GM18870 (cell line): ENCODE measurements around the gene RTN1.

ENCODE experiments used
- ATAC-seq: cut with Tn5 transposase; IDR thresholded peaks from one replicate; pipeline ENCODE4 v1.9.1; 2021; ENCODE audit warnings: moderate library complexity; ENCODE audit not compliant: unreplicated experiment

Gene RTN1

DNA sequence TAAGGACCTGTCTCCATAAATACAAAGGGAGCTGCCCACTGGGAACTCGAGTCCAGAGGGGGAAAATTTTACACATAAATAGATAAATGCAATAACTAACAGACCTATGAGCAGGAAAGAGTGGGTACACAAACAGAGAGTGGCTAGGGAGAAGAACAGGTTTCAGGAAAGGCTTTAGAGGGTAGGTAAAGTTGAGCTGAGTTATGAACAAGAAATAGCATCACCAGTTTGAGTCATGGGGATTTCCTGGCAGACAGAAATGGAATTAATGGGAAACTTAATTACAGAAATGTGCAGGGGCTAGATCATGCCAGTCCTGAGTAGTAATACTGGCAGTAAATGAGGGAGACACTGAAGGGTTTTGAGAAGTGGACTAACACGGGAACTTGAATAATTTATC is 236.0 kb downstream of the RTN1 start:
- peak; percentile 33 for ATAC-seq

GRCh38 chr14:59633486-59633885 is 237.1 kb downstream of the RTN1 start:
- ATAC-seq, result no peak

DNA sequence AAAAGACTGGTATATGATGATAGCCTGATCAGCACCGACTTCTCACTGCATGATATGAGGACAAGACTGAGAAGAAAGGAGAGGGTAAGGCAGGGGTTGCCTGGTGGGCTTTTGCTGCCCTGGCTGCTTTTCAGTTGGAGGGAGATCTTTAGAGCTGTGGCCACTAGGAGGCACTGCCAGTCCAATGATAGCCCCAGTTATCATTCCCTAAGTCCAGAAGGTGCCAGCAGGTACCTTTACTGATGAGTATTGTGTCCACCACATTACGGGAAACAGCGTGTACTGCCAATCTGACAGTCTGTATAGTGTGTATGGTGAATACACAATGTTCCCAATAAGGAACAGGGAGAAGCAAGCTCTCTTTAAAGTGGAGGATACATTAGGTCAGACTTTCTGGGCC is 238.2 kb downstream of the RTN1 start:
- ATAC-seq, result no peak

DNA sequence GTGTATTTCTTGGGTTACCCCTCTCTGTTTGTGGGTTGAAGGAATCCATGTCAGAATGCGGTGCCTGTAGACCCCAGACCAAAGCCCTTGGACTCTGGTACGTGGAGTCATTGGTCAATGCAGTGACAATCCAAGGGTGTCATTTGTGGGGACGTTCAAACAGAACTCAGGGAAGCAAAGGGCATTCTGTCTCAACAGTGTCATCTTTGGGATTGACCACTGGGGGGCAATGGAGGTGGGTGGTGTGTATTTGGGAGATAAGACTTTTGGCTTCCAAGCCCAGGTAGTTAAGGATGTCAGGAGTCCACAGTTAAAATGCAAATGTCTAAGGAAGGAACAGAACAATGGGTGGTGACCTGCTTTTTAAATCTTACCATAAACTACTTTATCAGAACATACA is 239.3 kb downstream of the RTN1 start:
- no peak for ATAC-seq

DNA sequence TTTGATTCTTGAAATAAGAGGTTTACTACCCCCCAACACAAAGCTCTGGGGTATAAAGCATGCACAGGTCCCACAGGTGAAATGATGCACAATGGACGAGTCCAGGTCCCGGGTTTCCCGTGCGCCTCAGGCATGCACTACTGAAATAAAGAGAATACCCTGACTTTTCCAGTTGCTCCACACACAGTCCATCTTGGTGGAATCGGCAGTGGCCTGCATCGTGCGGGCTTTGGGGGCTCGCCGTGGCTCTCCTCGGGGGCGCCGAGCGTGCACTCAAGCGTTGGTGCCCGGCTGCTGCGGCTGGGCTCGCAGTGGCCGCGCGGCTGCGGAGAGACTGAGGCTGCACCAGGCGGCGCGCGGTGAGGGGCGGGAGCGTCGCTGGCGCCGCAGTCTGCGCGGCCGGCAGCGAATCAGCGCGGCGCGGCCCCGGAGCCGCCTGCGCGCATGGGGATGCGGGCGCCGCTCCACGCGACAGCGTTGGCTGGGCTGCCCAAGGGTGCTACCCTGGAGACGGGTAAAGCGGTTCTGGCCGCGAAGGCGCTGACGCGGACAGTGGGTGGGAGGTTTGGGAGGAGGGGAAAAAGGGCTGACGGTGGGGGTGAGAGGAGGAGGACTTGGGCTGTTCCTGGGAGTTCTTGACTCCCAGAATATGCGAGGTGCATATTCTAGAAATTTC is 240.2 kb downstream of the RTN1 start:
- ATAC-seq, result no peak

DNA sequence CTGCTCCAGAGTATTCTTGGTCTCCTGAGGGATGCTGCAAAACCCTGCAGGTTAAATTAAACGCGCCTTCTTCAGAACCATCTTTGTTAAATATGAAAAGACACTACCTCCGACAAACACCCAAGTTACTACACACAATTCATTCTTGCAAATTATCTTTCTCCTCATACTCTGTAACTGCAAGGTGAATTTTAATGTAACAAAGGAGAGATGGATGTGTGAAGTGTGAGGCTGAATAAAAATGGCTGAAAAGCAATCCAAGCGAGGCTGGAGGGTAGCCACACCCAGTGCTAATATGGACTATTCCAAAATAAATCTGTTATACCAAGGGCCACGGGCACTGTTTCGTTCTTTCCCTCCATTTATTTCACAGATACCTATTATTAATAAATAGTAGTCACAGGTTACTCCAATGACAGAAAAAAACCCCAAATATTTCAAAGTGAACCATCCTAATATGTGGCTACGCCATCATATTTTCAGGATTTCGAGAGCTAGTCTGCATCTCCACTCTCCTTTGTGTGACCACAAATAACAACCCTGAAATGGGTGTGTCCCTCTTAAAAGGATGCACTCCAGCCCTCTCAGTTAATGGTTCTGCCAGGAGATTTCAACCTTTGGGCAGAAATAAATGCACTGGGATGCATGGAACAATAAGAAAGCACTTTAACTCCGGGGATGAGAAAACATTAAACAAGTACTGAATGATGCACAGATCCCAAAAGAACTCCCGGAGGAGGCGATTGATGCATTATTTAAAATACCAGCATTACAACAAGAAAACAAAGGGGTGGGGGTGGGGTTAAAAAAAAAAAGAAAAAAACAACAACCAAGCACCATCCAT is 240.9 kb downstream of the RTN1 start:
- ATAC-seq, result no peak

DNA sequence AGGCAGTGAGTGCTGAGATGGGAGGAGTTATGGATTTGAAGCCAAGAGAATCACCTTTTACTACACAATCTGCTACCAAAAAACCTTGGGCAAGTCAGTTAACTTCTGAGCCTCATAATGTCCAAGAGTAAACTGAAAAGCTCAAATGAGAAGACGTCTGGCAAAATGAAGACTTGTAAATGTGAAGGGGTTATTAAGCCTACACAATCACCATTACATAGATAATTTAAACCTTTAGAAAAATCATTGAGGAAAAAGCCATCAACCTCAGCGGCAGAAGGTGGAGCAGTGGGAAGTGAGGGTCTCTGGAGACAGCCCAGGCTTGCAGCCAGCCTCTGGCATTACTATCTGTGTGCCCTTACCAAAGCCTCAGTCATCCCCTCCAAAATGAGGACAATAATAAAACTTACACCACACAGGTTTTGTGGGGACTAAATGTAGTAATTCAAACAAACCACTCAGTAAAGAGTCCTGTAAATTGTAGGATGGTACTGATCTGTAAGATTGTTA is 243.5 kb downstream of the RTN1 start:
- no peak for ATAC-seq

- ATAC-seq, result no peak
Observed at GRCh38 chr14:59622631-59623030, 247.9 kb downstream of the RTN1 start.

- no peak for ATAC-seq
Observed at GRCh38 chr14:59619061-59619460, 251.5 kb downstream of the RTN1 start.

DNA sequence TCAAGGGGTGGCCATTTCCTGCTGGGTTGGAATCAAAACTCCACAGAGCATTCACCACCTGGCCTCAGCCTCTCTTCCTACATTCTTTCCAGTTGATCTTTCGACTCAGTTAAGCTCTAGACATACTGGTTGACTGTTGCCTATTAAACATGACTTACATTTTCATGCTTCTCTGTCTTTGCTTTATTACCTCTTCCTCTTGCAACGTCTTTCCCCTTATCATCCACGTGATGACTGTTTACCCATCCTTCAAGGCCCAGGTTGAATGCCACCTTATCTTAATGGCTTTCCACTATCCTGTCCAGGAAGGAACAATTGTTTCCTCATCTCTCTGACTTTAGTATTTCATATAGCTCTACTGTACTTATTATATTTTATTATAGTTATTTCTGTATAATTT is 269.5 kb downstream of the RTN1 start:
- no peak for ATAC-seq

- no peak for ATAC-seq
Observed at GRCh38 chr14:59600211-59600945, 270.2 kb downstream of the RTN1 start.

GRCh38 chr14:59595071-59595470 is 275.5 kb downstream of the RTN1 start:
- ATAC-seq, result no peak

- no peak for ATAC-seq
Observed at GRCh38 chr14:59591641-59592370, 278.8 kb downstream of the RTN1 start.

DNA sequence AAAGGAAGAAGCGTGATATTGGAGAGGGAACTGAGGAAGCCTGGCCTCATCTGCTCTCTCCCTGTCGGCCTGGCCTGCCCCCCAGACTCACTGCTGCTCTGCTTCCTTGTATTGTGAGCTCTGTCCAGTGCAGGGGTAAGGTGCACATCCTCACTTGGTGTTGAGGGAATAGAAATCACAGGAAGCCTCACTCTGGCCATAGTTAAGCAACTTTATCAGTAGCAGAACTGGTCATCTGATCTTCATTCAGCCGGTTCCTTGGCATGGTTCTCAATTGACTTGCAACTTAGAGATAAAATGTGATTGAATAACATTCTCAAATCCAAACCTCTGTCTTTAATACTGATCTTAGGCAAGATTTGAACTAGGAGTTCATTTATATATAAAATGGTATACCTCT is 282.5 kb downstream of the RTN1 start:
- no peak for ATAC-seq

DNA sequence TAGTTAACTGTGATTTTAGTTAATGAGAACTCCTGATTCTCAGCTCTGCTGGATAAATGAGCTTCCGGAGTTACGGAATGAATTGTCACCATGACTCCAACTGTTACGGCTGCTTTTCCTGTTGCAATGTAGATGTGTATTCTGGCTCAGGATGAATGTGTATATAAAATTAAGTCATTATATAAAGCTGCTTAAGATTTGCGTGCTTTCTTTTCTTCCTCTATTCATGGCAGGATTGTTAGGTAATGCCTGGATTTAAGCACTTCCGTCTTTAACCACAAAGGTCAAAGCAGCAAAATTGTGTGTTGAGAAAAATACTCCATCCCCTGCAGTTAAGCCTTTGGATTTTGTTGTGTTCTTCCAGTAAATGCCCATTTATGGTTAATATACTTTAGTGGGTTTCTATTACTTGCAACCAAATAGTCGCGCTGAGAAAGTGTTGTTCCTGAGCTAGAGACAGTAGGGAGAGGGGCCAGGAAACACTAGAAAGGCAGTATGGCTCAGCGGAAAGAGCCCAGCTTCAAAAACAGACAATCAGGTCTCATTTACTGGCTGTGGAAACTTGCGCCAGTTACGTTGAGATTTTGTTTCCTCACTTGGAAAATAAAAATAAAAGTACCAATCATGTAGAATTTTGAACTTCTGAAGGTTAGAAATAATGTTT is 284.6 kb downstream of the RTN1 start:
- no peak for ATAC-seq

- no peak for ATAC-seq
Observed at GRCh38 chr14:59583755-59584154, 286.8 kb downstream of the RTN1 start.

DNA sequence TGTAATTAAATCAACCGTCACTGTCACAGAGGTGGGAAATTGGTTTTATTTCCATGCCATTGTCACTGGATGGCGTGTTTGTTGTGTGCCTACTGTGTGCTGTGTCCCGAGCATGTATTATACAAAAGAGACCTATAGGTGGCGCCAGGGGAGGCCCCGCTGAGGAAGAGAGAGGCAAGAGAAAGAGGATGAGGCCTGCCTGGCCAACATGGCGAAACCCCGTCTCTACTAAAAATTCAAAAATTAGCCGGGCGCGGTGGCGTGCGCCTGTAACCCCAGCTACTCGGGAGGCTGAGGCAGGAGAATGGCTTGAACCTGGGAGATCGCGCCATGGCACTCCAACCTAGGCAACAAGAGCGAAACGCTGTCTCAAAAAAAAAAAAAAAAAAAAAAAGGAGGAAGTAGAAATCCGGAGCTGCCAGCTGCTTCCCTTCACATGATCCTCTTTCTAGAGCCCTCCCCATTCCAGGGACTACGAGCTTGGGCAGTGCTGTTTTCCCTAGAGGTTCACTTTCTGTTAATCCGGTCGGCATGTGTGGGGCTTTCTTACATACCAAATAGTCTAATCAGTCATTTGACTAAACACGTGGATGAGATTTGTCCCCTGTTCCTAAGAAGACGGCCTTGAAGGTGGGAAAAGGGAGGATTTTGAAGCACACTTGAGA is 287.6 kb downstream of the RTN1 start:
- no peak for ATAC-seq

DNA sequence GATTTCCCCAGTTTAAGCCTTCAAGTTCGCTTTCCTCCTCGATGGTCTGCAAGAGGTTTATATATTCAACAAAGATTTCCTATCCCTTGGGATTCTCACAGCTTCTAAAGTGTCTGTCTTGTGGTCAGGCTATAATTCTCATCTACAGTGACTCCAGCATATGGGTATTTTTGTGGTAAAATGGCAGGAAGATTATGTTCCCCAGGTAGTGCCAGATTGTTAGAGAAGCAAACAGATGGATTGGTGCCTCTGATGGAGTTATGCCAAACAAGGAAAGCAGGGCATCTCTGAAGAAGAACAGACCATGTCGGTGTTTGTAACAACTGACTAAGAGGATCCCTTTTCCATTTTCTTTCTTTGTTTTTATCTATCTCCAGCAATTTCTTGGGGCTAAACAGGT is 288.4 kb downstream of the RTN1 start:
- no peak for ATAC-seq

DNA sequence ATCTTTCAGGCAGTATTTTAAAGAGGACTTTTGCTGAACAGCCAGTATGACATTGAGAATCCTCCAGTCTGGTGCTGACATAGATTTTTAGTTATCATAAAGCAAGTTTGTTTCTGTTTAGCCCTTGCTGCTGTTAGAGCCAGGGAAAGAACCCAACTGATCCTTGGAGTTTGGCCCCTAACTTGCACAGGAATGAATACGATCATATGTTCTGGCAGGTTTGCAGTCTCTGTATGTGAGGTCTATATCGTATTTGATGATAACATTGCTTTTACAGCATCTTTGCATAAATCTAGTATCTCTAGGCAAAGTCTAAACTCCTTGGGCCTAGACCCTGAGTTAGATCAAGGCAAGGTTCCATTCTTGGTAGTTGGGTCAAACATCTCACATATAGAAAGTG is 289.7 kb downstream of the RTN1 start:
- no peak for ATAC-seq
